NT2/D1 (cell line): ENCODE results near the gene DRD3.

Experiments used
- SUZ12 ChIP-seq: IDR thresholded peaks from 2 replicates; pipeline ENCODE4 v1.6.1; 2011; ENCODE audit not compliant: insufficient read length, insufficient read depth; ENCODE audit errors: extremely low read depth
- YY1 ChIP-seq: IDR thresholded peaks from 2 replicates; pipeline ENCODE4 v1.6.1; 2011; ENCODE audit not compliant: insufficient read length, insufficient read depth

DNA sequence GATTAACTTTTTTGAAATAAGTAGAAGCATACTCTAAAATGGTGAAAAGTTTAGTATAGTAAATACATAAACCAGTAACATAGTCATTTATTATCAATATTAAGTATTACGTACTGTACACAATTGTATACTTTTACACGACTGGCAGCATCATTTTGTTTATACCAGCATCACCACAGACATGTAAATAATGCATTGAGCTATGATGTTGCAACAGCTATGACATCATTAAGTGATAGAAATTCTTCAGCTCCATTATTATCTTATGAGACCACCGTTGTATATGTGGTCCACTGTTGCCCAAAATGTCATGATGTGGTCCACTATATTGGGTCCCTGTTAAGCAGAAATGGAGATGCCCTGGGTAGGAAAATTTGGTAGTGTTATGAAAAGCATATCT, 51.3 kb downstream of the DRD3 start:
- no peak for TF ChIP-seq SUZ12
- TF ChIP-seq YY1, result no peak
